Measurements from ENCODE around the gene ZNF385A.

- peak in 1 of 3 donors; percentile 19 for TF ChIP-seq POLR2AphosphoS5 (IDR thresholded peaks at IDR 0.05)
- TF ChIP-seq POLR2A (IDR thresholded peaks at IDR 0.05): no peak
- TF ChIP-seq, protein P1, sequence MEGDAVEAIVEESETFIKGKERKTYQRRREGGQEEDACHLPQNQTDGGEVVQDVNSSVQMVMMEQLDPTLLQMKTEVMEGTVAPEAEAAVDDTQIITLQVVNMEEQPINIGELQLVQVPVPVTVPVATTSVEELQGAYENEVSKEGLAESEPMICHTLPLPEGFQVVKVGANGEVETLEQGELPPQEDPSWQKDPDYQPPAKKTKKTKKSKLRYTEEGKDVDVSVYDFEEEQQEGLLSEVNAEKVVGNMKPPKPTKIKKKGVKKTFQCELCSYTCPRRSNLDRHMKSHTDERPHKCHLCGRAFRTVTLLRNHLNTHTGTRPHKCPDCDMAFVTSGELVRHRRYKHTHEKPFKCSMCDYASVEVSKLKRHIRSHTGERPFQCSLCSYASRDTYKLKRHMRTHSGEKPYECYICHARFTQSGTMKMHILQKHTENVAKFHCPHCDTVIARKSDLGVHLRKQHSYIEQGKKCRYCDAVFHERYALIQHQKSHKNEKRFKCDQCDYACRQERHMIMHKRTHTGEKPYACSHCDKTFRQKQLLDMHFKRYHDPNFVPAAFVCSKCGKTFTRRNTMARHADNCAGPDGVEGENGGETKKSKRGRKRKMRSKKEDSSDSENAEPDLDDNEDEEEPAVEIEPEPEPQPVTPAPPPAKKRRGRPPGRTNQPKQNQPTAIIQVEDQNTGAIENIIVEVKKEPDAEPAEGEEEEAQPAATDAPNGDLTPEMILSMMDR (IDR thresholded peaks at IDR 0.05): no peak
- TF ChIP-seq EP300 (IDR thresholded peaks at IDR 0.05): no peak
Measured at GRCh38 chr12:54383041-54383609, 1.4 kb downstream of the ZNF385A start.
